ENCODE data around the gene NIPSNAP2. TPM values are rescaled to one million over a fixed set of nuclear protein-coding genes. Genes with fewer than 3 reads are reported as not detected.
"Not testable (repeated sequence)": the region's sequence is repeated elsewhere in the genome, so short reads cannot be mapped to it uniquely, and the experiment has no call there.

Gene NIPSNAP2
- total RNA-seq, 2 experiments from 2014 or later: 47.0 to 47.2 TPM

DNA sequence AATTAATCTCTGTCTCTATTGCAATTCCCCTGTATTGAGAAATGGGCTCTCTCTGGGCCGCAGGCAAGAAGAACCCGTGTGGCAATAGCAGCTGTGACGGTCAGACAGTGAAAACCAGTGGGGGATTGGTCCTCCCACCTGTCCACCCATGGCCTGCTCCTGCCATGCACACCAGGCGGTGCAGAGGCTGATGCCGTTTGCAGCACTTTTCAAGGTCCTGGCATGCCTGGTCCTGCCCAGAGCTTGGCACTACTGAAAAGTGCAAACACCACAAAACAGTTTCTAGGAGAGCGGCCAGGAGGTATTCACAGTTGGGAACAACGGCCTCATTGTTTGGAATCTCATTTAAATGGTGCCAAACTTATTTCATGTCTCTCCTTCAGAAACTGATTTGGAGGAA, 45.3 kb downstream of the NIPSNAP2 start:
- Mint-ChIP-seq H3K4me3 (no peak overlapping the region), H3K27me3 (no peaks in the 10 kb centered on the region), H3K4me1 (no peaks in the 10 kb centered on the region), H3K36me3 (peaks cover 16% of the 10 kb centered on the region), H3K27ac (no peak overlapping the region), H3K9me3 (no peaks in the 10 kb centered on the region)
- DNase-seq: no peak

DNA sequence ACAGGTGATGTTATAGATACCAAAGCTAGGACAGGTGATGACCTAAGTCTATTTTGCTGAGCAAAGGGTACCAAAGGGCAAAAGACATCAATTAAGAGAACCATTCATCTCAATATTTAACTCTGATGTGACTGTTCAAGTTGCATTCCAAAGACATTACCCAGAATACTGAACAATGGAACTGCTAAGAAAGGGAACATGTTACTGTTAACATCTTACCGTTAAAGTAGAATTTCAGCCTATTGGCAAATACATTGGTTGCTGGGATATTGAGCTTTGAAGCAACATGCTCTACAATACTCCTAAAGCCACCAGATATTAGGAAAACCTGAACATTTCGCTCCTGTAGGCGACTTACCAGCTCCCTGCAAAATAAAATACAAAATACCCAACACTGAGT, 52.6 kb downstream of the NIPSNAP2 start:
- not testable (repeated sequence) for H3K27ac Mint-ChIP-seq, H3K9me3 Mint-ChIP-seq, H3K4me3 Mint-ChIP-seq, DNase-seq, H3K4me1 Mint-ChIP-seq, H3K27me3 Mint-ChIP-seq
- H3K36me3 Mint-ChIP-seq: peaks cover 17% of the 10 kb centered on the region

DNA sequence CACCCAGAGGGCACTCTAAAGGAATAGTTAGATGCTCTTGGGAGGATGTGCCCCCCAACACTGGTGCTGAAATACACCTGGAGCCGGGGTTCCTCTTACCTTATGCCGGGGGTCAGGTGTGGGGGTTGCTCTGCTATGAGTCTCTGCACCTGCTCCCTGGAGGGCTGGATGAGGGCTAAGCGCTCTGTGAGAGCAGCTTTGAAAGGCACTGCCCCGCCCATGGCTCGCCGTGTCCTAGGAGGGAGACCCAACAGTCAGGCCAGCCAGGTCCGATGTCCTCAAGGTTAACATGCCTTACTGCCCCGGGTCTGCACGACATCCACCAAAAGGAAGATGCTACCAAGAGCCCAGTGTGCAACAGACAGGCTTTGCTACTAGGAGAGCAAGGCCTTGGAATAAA, 55.1 kb downstream of the NIPSNAP2 start:
- Mint-ChIP-seq H3K36me3 (peaks cover 17% of the 10 kb centered on the region), H3K4me1 (no peaks in the 10 kb centered on the region), H3K4me3 (no peak overlapping the region), H3K9me3 (no peaks in the 10 kb centered on the region), H3K27me3 (no peaks in the 10 kb centered on the region), H3K27ac (no peak overlapping the region)
- DNase-seq: no peak

DNA sequence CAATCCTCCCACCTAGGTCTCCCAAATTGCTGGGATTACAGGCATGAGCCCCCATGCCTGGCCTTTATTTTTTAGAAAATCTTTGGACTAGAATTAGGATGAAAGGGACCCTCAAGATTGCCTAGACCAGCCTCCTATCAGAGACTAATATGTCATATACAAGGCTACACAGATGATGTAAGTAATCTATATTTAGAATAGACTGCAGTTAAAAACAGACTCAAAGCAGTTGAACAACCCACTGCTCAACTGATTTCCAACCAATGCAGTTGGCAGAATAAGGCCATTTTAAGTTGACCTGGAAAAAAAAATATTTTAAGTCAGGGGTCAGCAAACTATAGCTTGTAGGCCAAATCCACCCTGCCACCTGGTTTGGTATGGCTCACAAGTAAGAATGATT, 59.1 kb downstream of the NIPSNAP2 start:
- no peak for DNase-seq
- H3K27ac Mint-ChIP-seq: no peak overlapping the region
- H3K27me3 Mint-ChIP-seq: no peaks in the 10 kb centered on the region
- H3K9me3 Mint-ChIP-seq: no peaks in the 10 kb centered on the region
- no peak overlapping the region for H3K4me3 Mint-ChIP-seq
- H3K36me3 Mint-ChIP-seq: peaks cover 16% of the 10 kb centered on the region
- no peaks in the 10 kb centered on the region for H3K4me1 Mint-ChIP-seq

DNA sequence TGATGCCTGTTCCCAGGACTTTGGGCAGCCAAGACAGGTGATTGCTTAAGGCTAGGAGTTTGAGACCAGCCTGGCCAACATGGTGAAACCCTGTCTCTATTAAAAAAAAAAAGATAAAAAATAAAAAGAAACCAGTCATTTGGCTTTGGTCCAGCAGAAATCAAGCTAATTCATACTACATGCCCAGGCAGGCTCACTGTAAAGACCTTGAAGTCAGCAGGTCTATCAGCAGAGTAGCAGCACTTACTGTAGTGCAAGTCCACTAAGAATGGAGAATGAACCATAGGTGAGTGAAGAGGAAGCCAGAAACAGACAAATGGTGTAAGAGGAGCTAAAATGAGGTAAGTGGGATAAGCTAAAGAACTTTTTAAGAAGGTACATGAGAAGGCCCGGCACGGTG, 62.2 kb downstream of the NIPSNAP2 start:
- Mint-ChIP-seq H3K36me3 (peaks cover 17% of the 10 kb centered on the region), H3K4me1 (no peaks in the 10 kb centered on the region), H3K4me3 (no peak overlapping the region), H3K27ac (no peak overlapping the region), H3K27me3 (no peaks in the 10 kb centered on the region), H3K9me3 (no peaks in the 10 kb centered on the region)
- no peak for DNase-seq

DNA sequence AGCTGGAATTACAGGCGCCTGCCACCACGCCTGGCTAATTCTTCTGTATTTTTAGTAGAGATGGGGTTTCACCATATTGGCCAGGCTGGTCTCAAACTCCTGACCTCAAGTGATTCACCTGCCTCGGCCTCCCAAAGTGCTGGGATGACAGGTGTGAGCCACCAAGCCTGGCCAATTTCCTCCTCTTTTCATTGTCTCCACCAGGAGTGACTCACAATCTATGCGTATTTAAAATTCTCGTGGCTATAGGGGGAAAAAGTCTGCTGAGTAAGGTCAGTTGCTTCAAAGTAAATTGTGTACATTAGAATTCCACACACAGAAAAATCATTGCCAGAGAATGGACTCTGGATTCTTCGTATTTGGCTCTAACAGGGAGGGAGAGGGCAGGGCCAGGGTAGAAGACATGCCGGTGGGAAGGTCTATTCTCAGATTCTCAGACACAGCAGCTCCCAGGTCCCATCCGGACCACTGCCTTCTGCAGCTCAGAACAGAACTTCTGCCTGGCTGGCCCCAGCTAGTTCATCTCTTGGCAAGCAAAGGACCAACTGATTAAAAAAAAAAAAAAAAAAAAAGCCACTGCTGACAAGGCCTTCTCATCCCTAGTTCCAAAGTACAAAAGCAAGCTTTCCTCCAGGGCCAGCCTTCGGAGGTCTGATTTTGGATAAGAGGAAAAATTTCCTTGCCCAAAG, 64.7 kb downstream of the NIPSNAP2 start:
- Mint-ChIP-seq H3K4me1 (peaks cover 8% of the 10 kb centered on the region), H3K27ac (no peak overlapping the region), H3K27me3 (no peaks in the 10 kb centered on the region), H3K36me3 (peaks cover 25% of the 10 kb centered on the region), H3K9me3 (no peaks in the 10 kb centered on the region), H3K4me3 (no peak overlapping the region)
- no peak for DNase-seq

DNA sequence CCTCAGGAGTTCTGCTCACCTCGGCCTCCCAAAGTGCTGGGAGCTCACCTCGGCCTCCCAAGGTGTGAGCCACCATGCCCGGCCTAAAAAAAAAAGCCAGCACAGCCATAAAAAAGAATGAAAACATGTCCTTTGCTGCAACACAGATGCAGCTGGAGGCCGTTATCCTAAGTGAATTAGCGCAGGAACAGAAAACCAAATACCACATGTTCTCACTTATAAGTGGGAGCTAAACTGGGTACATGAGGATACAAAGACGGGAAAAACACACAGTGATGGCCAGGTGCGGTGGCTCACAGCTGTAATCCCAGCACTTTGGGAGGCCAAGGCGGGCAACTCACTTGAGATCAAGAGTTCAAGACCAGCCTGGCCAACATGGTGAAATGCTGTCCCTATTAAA, 66.0 kb downstream of the NIPSNAP2 start:
- Mint-ChIP-seq H3K4me3 (no peak overlapping the region), H3K36me3 (peaks cover 19% of the 10 kb centered on the region), H3K9me3 (no peaks in the 10 kb centered on the region), H3K4me1 (peaks cover 8% of the 10 kb centered on the region), H3K27ac (no peak overlapping the region), H3K27me3 (no peaks in the 10 kb centered on the region)
- DNase-seq: no peak

DNA sequence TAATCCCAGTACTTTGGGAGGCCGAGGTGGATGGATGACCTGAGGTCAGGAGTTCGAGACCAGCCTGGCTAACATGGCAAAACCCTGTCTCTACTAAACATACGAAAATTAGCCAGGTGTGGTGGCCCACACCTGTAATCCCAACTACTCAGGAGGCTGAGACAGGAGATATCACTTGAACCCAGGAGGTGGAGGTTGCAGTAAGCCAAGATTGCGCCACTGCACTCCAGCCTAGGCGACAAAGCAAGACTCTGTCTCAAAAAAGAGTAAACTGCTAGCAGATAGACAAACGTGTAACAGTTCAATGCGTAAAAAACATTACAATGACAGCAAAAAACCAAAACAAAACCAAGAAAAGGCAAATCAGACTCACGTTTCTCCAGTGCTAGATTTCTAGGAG, 67.2 kb downstream of the NIPSNAP2 start:
- H3K36me3 Mint-ChIP-seq: peaks cover 15% of the 10 kb centered on the region
- not testable (repeated sequence) for H3K4me1 Mint-ChIP-seq, H3K4me3 Mint-ChIP-seq, H3K27me3 Mint-ChIP-seq, H3K9me3 Mint-ChIP-seq, H3K27ac Mint-ChIP-seq, DNase-seq

DNA sequence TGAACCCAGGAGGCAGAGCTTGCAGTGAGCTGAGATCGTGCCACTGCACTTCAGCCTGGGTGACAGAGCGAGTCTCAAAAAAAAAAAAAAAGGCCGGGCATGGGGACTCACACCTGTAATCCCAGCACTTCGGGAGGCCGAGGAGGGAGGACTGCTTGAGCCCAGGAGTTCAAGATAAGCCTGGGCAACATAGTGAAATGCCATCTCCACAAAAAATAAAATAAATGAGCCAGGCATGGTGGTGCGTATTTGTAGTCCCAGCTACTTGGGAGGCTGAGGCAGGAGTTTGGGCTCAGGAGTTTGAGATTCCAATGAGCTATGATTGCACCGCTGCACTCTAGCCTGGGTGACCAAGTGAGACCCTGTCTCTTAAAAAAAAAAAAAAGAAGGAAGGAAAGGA, 68.2 kb downstream of the NIPSNAP2 start:
- H3K9me3 Mint-ChIP-seq, H3K4me1 Mint-ChIP-seq, DNase-seq, H3K4me3 Mint-ChIP-seq, H3K27me3 Mint-ChIP-seq, H3K27ac Mint-ChIP-seq: not testable (repeated sequence)
- peaks cover 14% of the 10 kb centered on the region for H3K36me3 Mint-ChIP-seq

DNA sequence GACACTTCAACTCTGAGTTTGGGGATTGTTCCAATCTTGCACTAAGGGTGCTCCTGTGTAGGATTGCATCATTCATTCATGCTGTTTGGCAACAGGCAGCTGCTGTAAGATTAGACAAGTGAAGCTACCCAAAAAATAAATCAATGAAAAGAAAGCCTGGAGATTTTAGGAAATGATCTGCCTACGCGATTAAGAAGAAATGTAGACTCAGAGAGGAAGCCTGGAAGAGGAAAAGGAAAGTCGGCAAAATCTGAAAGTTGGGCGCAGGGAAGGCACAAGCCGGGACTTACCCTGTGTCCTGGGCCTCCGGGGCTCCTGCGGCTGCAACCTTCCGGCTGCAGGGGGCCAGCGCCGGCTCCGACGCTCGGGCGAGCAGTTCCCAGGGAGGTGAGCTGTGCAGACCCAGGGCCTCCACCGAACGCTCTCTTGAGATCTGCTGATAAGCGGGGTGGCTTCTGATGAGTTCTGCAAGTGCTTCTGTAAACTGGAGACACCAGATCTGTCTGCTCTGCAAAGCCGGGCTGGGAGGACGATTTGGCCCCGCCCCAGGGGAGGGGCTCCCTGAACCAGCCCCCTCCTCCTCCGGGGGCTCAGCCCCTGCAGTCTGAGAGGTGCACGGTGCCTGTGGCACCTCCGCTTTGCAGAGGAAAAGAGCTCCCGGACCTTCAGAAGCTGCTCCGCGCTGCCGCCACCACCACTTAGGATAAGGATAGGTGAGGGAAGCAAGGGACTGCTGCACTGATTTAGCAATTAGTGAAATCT, 69.5 kb downstream of the NIPSNAP2 start:
- H3K36me3 Mint-ChIP-seq: peaks cover 14% of the 10 kb centered on the region
- H3K9me3 Mint-ChIP-seq: no peaks in the 10 kb centered on the region
- H3K4me3 Mint-ChIP-seq: peak overlapping the region; percentile 85
- H3K27me3 Mint-ChIP-seq: no peaks in the 10 kb centered on the region
- H3K4me1 Mint-ChIP-seq: peaks cover 8% of the 10 kb centered on the region
- H3K27ac Mint-ChIP-seq: peak overlapping the region; percentile 84
- peak; percentile 74 for DNase-seq

DNA sequence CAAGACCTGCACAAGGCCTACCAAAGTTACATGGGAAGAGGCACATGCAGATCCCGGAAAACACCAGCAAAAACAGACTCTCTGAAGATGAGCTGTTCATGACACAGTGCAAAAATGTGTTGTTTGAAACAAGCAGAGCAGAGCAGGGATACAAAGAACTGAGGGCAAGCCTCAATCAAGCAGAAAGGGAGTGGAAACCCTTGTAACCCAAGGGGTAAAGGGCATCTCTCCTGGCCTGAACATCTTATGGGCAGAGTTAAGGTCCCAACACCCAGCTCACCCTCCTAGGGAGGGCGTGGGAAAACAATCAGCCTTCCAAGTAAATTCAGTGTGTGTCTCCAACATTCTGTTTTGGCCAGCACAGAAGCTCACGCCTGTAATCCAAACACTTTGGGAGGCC, 76.3 kb downstream of the NIPSNAP2 start:
- no peak overlapping the region for H3K27ac Mint-ChIP-seq

DNA sequence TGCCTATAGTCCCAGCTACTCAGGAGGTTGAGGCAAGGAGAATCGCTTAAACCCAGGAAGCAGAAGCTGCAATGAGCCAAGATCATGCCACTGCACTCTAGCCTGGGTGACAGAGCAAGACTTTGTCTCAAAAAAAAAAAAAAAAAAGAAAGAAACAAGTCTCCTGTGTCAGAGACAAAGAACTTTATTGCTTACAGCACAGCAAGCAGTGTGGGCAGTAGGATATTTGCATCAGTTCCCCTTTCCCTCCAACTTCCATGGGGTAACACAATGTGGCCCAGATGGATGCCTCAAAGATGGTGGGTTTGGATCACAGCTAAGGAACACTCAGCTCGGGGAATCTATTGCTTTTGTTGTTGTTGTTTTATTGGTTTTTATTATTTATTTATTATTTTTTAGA, 81.4 kb downstream of the NIPSNAP2 start:
- H3K27ac Mint-ChIP-seq, H3K27me3 Mint-ChIP-seq, DNase-seq, H3K4me3 Mint-ChIP-seq, H3K9me3 Mint-ChIP-seq: not testable (repeated sequence)
- Mint-ChIP-seq H3K4me1 (peaks cover 12% of the 10 kb centered on the region), H3K36me3 (peaks cover 17% of the 10 kb centered on the region)

More for the DNA sequence above, 76.3 kb downstream of the NIPSNAP2 start:
- H3K27me3 Mint-ChIP-seq: no peaks in the 10 kb centered on the region
- no peak for DNase-seq
- peaks cover 10% of the 10 kb centered on the region for H3K36me3 Mint-ChIP-seq
- H3K9me3 Mint-ChIP-seq: no peaks in the 10 kb centered on the region
- H3K4me1 Mint-ChIP-seq: no peaks in the 10 kb centered on the region
- no peak overlapping the region for H3K4me3 Mint-ChIP-seq

DNA sequence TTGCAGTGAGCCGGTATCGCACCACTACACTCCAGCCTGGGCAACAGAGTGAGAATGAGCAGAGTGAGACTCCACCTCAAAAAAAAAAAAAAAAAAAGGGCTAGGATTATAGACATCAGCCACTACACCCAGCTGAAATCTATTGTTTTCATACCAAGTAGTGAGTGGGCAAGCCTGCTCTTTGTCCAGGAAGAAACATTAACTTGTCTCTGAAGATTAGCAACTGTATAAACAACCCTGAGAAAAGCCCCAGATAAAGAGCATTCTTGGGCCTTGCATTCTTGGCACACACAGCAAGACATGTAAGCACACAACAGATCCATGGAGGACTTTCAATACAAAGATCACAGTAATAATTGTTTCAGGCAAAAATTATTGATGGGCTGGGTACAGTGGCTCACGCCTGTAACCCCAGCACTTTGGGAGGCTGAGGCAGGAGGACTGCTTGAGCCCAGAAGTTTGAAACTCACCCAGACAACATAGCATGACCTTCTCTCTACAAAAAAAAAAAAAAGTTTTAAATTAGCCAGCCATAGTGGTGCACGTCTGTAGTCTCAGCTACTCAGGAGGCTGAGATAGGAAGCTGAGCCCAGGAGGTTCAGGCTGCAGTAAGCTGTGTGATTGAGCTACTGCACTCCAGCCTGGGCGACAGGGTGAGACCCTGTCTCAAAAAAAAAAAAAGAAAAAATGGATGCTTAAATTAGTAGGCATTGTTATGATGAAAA, 82.5 kb downstream of the NIPSNAP2 start:
- H3K36me3 Mint-ChIP-seq: peaks cover 16% of the 10 kb centered on the region
- no peak for DNase-seq
- H3K27ac Mint-ChIP-seq: no peak overlapping the region
- peaks cover 12% of the 10 kb centered on the region for H3K4me1 Mint-ChIP-seq
- no peaks in the 10 kb centered on the region for H3K27me3 Mint-ChIP-seq
- no peaks in the 10 kb centered on the region for H3K9me3 Mint-ChIP-seq
- H3K4me3 Mint-ChIP-seq: no peak overlapping the region

DNA sequence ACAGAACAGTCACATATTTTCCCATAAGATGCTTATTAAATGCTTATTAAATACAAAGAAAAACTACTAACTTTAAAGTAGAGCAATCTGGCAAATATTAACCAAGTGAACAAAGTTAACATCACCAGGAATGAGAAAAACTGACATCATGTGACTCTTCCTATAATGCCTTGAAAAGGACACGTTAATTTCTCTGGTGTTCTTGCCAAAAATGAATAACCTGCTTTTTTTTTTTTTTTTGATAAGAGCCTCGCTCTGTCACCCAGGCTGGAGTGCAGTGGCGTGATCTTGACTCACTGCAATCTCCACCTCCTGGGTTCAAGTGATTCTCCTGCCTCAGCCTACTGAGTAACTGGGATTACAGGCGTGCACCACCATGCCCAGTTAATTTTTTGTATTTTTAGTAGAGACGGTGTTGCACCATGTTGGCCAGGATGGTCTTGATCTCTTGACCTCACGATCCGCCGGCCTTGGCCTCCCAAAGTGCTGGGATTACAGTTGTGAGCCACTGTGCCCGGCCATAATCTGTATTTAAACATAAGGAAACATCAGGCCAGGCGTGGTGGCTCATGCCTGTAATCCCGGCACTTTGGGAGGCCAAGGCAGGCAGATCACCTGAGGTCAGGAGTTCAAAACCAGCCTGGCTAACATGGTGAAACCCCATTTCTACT, 83.2 kb downstream of the NIPSNAP2 start:
- not testable (repeated sequence) for H3K27me3 Mint-ChIP-seq, DNase-seq, H3K4me3 Mint-ChIP-seq, H3K27ac Mint-ChIP-seq, H3K9me3 Mint-ChIP-seq
- Mint-ChIP-seq H3K36me3 (peaks cover 20% of the 10 kb centered on the region), H3K4me1 (peaks cover 12% of the 10 kb centered on the region)

DNA sequence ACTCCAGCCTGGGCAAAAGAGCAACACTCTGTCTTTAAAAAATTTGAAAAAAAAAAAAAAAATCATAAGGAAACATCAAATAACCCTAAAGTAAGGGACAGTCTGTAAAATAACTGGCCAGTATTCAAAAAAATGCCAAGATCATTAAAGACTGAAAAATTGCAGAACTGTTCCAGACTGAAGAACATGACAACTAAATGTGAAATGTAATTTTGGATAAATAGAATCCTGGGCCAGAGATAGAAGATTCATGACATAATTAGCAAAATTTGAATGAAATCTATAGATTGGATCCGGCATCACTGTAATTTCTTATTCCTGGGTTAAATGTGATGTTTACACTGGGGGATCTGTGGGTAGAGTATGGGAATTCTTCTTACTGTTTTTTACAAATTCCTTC, 83.9 kb downstream of the NIPSNAP2 start:
- peaks cover 23% of the 10 kb centered on the region for H3K36me3 Mint-ChIP-seq
- no peak for DNase-seq
- no peaks in the 10 kb centered on the region for H3K27me3 Mint-ChIP-seq
- H3K27ac Mint-ChIP-seq: no peak overlapping the region
- H3K4me1 Mint-ChIP-seq: peaks cover 17% of the 10 kb centered on the region
- no peaks in the 10 kb centered on the region for H3K9me3 Mint-ChIP-seq
- no peak overlapping the region for H3K4me3 Mint-ChIP-seq
